ENCODE data around the gene HECTD4. TPM values are rescaled to one million over a fixed set of nuclear protein-coding genes. Genes with fewer than 3 reads are reported as not detected.

Gene HECTD4
- total RNA-seq, 2 experiments from 2014 or later: 22.2 to 23.8 TPM

DNA sequence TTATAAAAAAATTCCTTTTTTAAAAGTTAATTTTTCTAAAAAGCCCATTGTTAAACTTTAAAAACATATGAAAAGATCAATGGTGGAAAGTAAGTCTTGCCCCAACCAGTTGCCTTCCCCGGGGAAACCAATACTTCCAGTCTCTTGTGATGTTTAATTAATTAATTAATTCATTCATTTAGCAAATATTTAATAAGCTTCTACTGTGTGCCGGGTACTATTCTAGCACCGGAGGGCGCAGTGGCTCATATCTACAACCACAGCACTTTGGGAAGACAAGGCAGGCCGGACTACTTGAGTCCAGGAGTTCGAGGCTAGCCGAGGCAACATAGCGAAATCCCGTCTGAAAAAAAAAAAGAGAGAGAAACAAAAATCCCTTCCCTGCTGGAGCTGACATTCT is 87.4 kb downstream of the HECTD4 start:
- no peak overlapping the region for H3K27ac Mint-ChIP-seq
- H3K27me3 Mint-ChIP-seq: no peaks in the 10 kb centered on the region
- no peaks in the 10 kb centered on the region for H3K4me1 Mint-ChIP-seq
- H3K36me3 Mint-ChIP-seq (ENCODE audit: low read depth): peaks cover 3% of the 10 kb centered on the region
- DNase-seq (no peak), ATAC-seq (no peak)
- POLR2A ChIA-PET: no interaction called here
- no peaks in the 10 kb centered on the region for H3K9me3 Mint-ChIP-seq (ENCODE audit: low read depth)
- CTCF ChIA-PET: interaction anchor here (0.6 kb wide), 1 partner anchor 779 kb away, joined by 4 read pairs; no protein-coding TSS in a partner anchor
- H3K4me3 Mint-ChIP-seq: no peak overlapping the region
- intact Hi-C loops (cut with DNase I, micrococcal nuclease): no loop called here

DNA sequence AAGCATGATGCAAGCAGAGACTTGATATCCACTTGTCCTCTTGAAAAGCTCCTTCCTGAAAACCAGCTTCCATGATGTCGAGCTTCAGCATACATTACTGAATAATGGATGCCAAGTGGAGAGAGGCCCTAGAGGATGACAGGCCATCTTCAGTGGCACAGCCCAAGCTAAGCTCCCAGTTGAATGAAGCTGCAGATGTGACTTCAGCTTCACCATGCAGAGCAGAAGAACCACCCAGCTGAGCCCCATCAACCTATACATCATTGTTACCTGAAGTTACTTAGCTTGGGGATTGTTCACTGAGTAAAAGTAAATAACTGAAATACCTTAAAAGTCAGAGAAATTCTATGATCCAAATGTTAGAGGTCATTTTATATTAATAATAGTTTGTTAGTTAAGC is 93.6 kb downstream of the HECTD4 start:
- CTCF ChIA-PET: interaction anchor here (0.8 to 1.5 kb wide), 2 partner anchors 9 to 78 kb away, joined by 3 to 5 read pairs; no protein-coding TSS in a partner anchor
- POLR2A ChIA-PET: interaction anchor here (0.6 kb wide), 1 partner anchor 47 kb away, joined by 3 read pairs; no protein-coding TSS in a partner anchor
- Mint-ChIP-seq H3K27me3 (no peaks in the 10 kb centered on the region), H3K27ac (no peak overlapping the region), H3K36me3 (ENCODE audit: low read depth) (peaks cover 12% of the 10 kb centered on the region), H3K4me3 (no peak overlapping the region), H3K4me1 (no peaks in the 10 kb centered on the region), H3K9me3 (ENCODE audit: low read depth) (peaks cover 2% of the 10 kb centered on the region)
- DNase-seq: no peak
- intact Hi-C loops (cut with DNase I, micrococcal nuclease): no loop called here
- no peak for ATAC-seq

- Mint-ChIP-seq H3K27ac (no peak overlapping the region), H3K4me1 (no peaks in the 10 kb centered on the region), H3K27me3 (no peaks in the 10 kb centered on the region), H3K9me3 (ENCODE audit: low read depth) (peaks cover 2% of the 10 kb centered on the region), H3K4me3 (no peak overlapping the region), H3K36me3 (ENCODE audit: low read depth) (peaks cover 11% of the 10 kb centered on the region)
- DNase-seq (no peak), ATAC-seq (no peak)
- POLR2A ChIA-PET: no interaction called here
- intact Hi-C loops (cut with DNase I, micrococcal nuclease): no loop called here
- CTCF ChIA-PET: no interaction called here
Measured at GRCh38 chr12:112285600-112286401, 96.4 kb downstream of the HECTD4 start.

DNA sequence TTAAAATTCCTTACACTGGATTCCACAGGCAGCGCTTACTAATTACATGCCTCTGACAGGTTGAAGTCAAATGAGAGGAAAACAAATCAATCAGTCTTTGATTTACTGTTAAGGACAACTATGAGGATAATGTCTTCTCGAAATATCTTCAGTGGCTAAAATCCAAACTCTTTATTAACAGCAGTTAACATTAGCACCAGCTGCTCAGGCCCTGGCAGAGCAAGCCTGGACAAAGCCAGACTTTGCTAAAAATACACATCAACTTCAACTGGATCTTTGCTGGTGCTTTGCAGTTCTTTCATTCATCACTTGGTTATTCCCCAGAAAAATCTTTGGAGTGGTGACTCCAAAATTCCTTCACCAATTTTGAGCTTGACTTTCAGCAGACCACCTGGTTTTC is 98.7 kb downstream of the HECTD4 start:
- ChIA-PET CTCF (interaction anchor here (0.8 to 1.2 kb wide), 3 partner anchors 9 to 53 kb away, joined by 3 read pairs; no protein-coding TSS in a partner anchor), POLR2A (no interaction called here)
- Mint-ChIP-seq H3K36me3 (ENCODE audit: low read depth) (peaks cover 2% of the 10 kb centered on the region), H3K27me3 (no peaks in the 10 kb centered on the region), H3K4me1 (no peaks in the 10 kb centered on the region), H3K4me3 (no peak overlapping the region), H3K27ac (no peak overlapping the region), H3K9me3 (ENCODE audit: low read depth) (no peaks in the 10 kb centered on the region)
- ATAC-seq (no peak), DNase-seq (no peak)
- intact Hi-C loops (cut with DNase I, micrococcal nuclease): no loop called here

- POLR2A ChIA-PET: interaction anchor here (0.6 kb wide), 1 partner anchor 428 kb away, joined by 4 read pairs; no protein-coding TSS in a partner anchor
- H3K27me3 Mint-ChIP-seq: no peaks in the 10 kb centered on the region
- ATAC-seq (no peak), DNase-seq (no peak)
- CTCF ChIA-PET: interaction anchor here (0.8 to 1.2 kb wide), 3 partner anchors 8 to 53 kb away, joined by 3 read pairs; no protein-coding TSS in a partner anchor
- peaks cover 2% of the 10 kb centered on the region for H3K36me3 Mint-ChIP-seq (ENCODE audit: low read depth)
- no peaks in the 10 kb centered on the region for H3K9me3 Mint-ChIP-seq (ENCODE audit: low read depth)
- H3K27ac Mint-ChIP-seq: no peak overlapping the region
- H3K4me3 Mint-ChIP-seq: no peak overlapping the region
- intact Hi-C loops (cut with DNase I, micrococcal nuclease): no loop called here
- H3K4me1 Mint-ChIP-seq: no peaks in the 10 kb centered on the region
Measured at GRCh38 chr12:112282920-112283319, 99.3 kb downstream of the HECTD4 start.

- no peaks in the 10 kb centered on the region for H3K27me3 Mint-ChIP-seq
- peaks cover 19% of the 10 kb centered on the region for H3K36me3 Mint-ChIP-seq (ENCODE audit: low read depth)
- no peaks in the 10 kb centered on the region for H3K4me1 Mint-ChIP-seq
- intact Hi-C loops (cut with DNase I, micrococcal nuclease): no loop called here
- no peak overlapping the region for H3K4me3 Mint-ChIP-seq
- CTCF ChIA-PET: interaction anchor here (0.6 to 1.8 kb wide), 3 partner anchors 12 to 390 kb away, joined by 4 to 5 read pairs (median 4); no protein-coding TSS in a partner anchor
- POLR2A ChIA-PET: no interaction called here
- ATAC-seq: no peak
- H3K9me3 Mint-ChIP-seq (ENCODE audit: low read depth): no peaks in the 10 kb centered on the region
- no peak overlapping the region for H3K27ac Mint-ChIP-seq
- DNase-seq: no peak
Measured at GRCh38 chr12:112275836-112276235, 106.4 kb downstream of the HECTD4 start.

DNA sequence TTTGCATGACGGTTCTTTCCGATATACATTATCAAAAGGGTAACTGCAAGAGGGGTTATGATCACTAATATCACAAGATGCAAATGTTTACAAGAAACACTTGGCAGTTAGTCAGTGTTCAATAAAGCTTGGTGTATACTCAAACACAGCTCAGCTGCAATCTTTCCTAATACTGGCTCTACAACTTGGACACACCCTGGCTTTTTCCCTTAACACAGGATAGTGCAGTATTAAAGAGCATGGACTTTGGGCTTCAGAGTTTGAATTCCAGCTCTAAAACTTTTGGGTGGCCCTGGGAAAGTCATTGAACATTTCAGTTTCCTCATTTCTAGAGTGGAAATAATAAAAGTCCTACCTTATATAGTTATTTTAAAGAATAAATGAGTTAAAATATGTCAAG is 107.0 kb downstream of the HECTD4 start:
- CTCF ChIA-PET: interaction anchor here (0.7 to 1.8 kb wide), 4 partner anchors 8 to 112 kb away, joined by 3 to 5 read pairs (median 4); no protein-coding TSS in a partner anchor
- H3K36me3 Mint-ChIP-seq (ENCODE audit: low read depth): peaks cover 24% of the 10 kb centered on the region
- no peak for DNase-seq

GRCh38 chr12:112270673-112271072 is 111.6 kb downstream of the HECTD4 start:
- Mint-ChIP-seq H3K27ac (no peak overlapping the region), H3K4me1 (no peaks in the 10 kb centered on the region), H3K36me3 (ENCODE audit: low read depth) (peaks cover 24% of the 10 kb centered on the region), H3K9me3 (ENCODE audit: low read depth) (no peaks in the 10 kb centered on the region), H3K27me3 (no peaks in the 10 kb centered on the region), H3K4me3 (no peak overlapping the region)
- ATAC-seq: no peak
- no peak for DNase-seq
- ChIA-PET CTCF (interaction anchor here (0.7 to 0.8 kb wide), 3 partner anchors 35 to 458 kb away, joined by 3 to 4 read pairs (median 3); no protein-coding TSS in a partner anchor), POLR2A (no interaction called here)
- intact Hi-C loops (cut with DNase I, micrococcal nuclease): no loop called here

More for the DNA sequence above, 107.0 kb downstream of the HECTD4 start:
- no peak overlapping the region for H3K4me3 Mint-ChIP-seq
- H3K27me3 Mint-ChIP-seq: no peaks in the 10 kb centered on the region
- intact Hi-C loops (cut with DNase I, micrococcal nuclease): no loop called here
- H3K4me1 Mint-ChIP-seq: no peaks in the 10 kb centered on the region
- no peak for ATAC-seq
- POLR2A ChIA-PET: no interaction called here
- H3K27ac Mint-ChIP-seq: no peak overlapping the region
- no peaks in the 10 kb centered on the region for H3K9me3 Mint-ChIP-seq (ENCODE audit: low read depth)

- intact Hi-C loops (cut with DNase I, micrococcal nuclease): no loop called here
- POLR2A ChIA-PET: no interaction called here
- H3K36me3 Mint-ChIP-seq (ENCODE audit: low read depth): peaks cover 17% of the 10 kb centered on the region
- CTCF ChIA-PET: interaction anchor here (1.2 to 1.9 kb wide), 3 partner anchors 8 to 69 kb away, joined by 3 to 5 read pairs (median 5); no protein-coding TSS in a partner anchor
- DNase-seq (no peak), ATAC-seq (no peak)
- H3K27me3 Mint-ChIP-seq: no peaks in the 10 kb centered on the region
- no peaks in the 10 kb centered on the region for H3K9me3 Mint-ChIP-seq (ENCODE audit: low read depth)
- no peak overlapping the region for H3K4me3 Mint-ChIP-seq
- H3K4me1 Mint-ChIP-seq: no peaks in the 10 kb centered on the region
- no peak overlapping the region for H3K27ac Mint-ChIP-seq
Measured at GRCh38 chr12:112266473-112266872, 115.8 kb downstream of the HECTD4 start.

GRCh38 chr12:112261559-112261958 is 120.7 kb downstream of the HECTD4 start:
- no peak for DNase-seq
- no peak for ATAC-seq
- Mint-ChIP-seq H3K27me3 (no peaks in the 10 kb centered on the region), H3K4me1 (no peaks in the 10 kb centered on the region), H3K4me3 (no peak overlapping the region), H3K36me3 (ENCODE audit: low read depth) (peaks cover 6% of the 10 kb centered on the region), H3K9me3 (ENCODE audit: low read depth) (no peaks in the 10 kb centered on the region), H3K27ac (no peak overlapping the region)
- intact Hi-C loops (cut with DNase I, micrococcal nuclease): no loop called here
- CTCF ChIA-PET: interaction anchor here (0.6 kb wide), 2 partner anchors 8 to 316 kb away, joined by 3 to 4 read pairs; no protein-coding TSS in a partner anchor
- POLR2A ChIA-PET: interaction anchor here (0.7 kb wide), 1 partner anchor 97 kb away, joined by 3 read pairs; no protein-coding TSS in a partner anchor

DNA sequence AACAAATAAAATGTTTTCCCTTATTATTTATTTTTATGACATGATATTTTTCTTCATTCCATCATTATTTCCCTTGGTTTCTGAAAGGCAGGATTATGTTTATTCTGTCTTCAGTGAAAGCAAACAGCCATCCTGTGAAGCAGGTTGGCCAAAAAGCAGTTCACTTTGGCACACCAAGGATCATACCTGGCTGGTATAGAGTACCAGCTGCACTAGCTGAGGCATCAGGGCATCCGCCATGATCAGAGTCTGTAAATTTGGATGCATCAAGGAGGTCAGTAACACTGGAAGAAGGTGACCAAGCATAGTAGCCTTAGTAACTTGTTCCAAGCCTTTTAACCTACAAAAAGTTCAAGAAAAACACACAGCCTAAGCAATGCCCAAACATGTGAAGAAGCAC is 123.3 kb downstream of the HECTD4 start:
- Mint-ChIP-seq H3K9me3 (ENCODE audit: low read depth) (no peaks in the 10 kb centered on the region), H3K4me3 (no peak overlapping the region), H3K27me3 (no peaks in the 10 kb centered on the region), H3K36me3 (ENCODE audit: low read depth) (peaks cover 3% of the 10 kb centered on the region), H3K4me1 (no peaks in the 10 kb centered on the region), H3K27ac (no peak overlapping the region)
- POLR2A ChIA-PET: no interaction called here
- CTCF ChIA-PET: no interaction called here
- ATAC-seq (no peak), DNase-seq (no peak)
- intact Hi-C loops (cut with DNase I, micrococcal nuclease): no loop called here

GRCh38 chr12:112256780-112257179 is 125.5 kb downstream of the HECTD4 start:
- Mint-ChIP-seq H3K9me3 (ENCODE audit: low read depth) (no peaks in the 10 kb centered on the region), H3K4me3 (no peak overlapping the region), H3K27ac (no peak overlapping the region), H3K4me1 (no peaks in the 10 kb centered on the region), H3K36me3 (ENCODE audit: low read depth) (peaks cover 11% of the 10 kb centered on the region), H3K27me3 (no peaks in the 10 kb centered on the region)
- POLR2A ChIA-PET: no interaction called here
- intact Hi-C loops (cut with DNase I, micrococcal nuclease): no loop called here
- ATAC-seq: no peak
- CTCF ChIA-PET: interaction anchor here (0.8 to 1.5 kb wide), 5 partner anchors 12 to 312 kb away, joined by 3 to 4 read pairs (median 3); no protein-coding TSS in a partner anchor
- no peak for DNase-seq

Data from activated CD4-positive, alpha-beta T cell treated with anti-CD3 and anti-CD28 coated beads for 36 hours (primary cell).